ENCODE data around the gene ZBTB38.

Gene ZBTB38

DNA sequence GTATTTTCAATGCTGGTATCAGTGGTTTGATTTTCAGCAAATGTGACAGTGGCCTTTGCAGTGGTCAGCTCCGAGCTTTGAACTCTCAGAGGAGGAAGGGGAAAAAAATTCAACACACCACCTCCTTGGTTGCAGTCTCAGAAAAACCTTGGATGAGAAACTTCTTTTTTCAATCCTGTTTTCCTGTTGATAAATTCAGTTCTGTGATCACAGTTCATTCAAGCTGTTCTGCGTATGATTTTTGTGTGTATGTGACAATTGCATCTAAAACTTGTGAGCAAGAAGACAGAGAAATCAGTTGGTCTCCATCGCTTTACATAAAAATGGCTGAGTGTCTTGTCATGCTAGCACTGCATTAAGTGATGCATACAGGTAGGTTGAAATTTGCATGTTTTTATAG is 19.2 kb downstream of the ZBTB38 start:
- no peak for DNase-seq (ENCODE audit: low read depth)

GRCh38 chr3:141388395-141388794 is 20.1 kb downstream of the ZBTB38 start:
- DNase-seq (ENCODE audit: low read depth), result no peak

- no peak for DNase-seq (ENCODE audit: low read depth)
These were observed 20.7 kb downstream of the ZBTB38 start for GRCh38 chr3:141388823-141389621.

DNA sequence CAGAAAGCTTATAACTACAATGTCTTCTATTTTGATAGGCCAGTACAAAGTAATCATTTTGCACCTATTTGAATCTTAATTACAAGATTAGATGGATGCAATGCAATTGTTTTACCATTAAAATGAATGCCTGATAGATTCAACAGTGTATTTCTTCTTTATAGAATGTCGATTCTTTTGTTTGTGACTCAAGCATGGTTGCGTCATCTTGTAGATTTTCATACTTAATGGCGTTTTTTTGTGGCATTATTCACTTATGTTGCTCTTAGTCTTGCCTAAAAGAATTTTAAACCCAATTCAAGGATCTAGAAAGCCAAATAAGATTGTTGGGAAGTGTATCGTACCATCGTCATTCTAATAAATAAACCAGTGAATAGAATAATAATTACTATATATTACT is 21.4 kb downstream of the ZBTB38 start:
- DNase-seq (ENCODE audit: low read depth), result no peak

DNA sequence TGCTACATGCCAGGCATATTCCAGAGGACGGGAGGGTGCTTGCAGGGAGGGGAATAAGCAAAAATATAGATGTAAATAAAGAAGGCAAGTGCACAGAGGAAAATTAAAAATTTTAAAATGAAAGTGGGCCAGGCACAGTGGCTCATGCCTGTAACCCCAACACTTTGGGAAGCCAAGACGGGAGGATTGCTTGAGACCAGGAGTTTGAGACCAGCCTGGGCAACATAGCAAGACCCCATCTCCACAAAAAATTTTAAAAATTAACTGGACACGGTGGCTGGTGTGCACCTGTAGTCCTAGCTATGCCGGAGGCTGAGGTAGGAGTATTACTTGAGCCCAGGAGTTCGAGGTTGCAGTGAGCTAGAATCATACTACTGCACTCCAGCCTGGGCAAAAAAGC is 22.4 kb downstream of the ZBTB38 start:
- no peak for DNase-seq (ENCODE audit: low read depth)

DNA sequence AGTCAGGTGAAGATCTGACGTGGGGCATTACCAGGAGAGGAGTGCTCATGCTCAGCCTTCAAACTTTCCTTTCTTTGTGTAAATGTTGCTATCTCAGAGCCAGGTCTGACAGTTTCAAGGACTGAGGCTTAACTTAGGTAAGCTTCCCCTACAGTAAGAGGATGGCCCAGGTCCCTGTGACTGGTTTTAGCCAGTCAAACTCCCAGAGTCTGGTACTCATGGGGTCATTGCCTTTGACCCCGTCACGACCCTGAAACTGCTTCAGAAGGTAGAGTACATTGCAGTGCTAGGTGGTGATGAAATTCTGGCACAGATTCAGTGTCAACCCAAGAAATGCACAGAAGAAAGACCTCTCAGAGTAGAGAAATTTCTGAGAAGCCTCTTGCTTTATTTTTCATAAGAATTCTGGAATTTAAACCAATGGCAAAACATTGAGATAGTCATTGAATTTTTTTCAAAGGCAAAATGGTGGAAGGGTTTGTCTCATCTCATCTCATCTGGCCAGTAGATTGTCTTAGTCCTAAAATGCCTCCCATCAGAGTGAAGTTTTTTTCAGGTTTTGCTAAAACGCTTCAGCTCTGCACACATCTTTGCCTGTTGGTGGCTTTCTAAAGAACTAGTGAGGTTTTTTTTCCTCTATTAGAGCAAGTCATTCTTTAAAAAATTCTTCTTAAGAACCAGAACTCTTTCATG is 23.1 kb downstream of the ZBTB38 start:
- no peak for DNase-seq (ENCODE audit: low read depth)

DNA sequence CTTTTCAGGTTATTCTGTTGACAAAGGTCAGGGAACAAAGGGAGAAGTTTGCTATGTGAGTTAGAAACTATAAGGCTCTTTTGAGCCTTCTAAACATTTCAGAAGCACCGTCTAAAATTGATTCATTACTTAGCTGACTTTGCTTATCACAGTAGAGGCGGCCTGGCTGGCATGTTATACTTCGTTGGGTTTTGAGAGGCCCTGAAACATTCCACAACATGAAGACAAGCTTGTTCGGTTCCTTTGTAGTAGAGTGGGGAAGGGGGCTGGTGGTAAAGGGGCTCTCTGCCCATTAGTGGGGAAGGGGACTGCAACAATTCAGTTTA is 23.6 kb downstream of the ZBTB38 start:
- DNase-seq (ENCODE audit: low read depth), result no peak

DNA sequence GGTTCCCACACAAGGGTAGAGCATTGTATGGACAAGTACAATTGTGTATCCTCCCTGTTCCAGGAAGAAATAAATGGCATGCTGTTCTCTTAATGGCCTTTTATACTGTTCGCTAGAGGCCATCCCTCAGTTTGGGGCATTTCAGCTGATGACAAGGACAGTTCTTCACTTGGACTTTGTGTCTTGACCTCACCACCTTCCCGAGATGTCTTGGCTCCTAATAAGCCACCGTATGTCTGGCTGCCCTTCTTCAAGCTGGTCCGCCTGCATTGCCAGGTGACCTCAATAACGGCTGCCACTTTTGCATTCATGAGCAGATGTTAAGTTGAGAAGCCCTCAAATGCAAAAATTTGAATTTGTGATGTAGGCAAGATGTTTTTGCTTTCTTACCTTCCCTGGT is 24.1 kb downstream of the ZBTB38 start:
- no peak for DNase-seq (ENCODE audit: low read depth)

DNA sequence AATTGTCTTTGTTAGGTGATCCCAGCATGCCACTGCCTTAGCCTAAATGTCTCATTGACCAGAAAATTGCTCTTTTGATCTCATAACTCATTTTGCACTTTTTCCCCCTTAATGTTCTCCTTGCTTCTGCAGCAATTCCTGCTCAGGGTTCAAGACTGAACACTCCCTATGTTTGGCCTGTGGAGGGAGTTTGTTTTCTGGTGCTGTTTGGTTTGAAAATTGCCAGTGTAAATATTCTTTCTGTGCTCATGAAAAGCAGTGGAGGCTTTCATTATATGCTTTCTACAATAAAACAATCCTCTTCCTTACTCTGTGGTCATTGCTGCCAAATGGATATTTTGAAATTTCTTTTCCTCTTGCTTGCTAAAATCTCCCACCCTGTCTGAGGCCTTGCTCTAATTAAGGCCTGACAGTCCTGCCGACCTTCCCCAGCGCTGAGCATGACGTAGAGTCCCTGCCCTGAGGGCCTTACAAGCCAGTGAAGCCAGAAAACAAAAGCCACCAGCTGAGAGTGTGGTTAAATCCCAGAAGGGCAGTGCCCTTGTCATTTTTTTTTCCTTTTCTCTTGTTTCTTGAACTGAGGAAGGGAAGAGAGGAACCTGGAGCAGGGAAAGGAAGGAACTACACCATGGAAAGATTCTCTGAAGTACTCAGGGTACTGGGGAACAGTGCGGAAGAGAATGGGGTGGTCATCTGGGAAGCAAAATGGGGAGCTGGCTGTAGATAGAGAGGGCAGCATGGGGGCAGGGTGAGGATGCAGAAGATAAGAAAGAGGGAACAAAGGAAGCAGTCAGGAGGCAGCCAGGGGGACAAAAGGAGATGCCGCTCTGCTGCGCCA is 24.8 kb downstream of the ZBTB38 start:
- no peak for DNase-seq (ENCODE audit: low read depth)

- no peak for DNase-seq (ENCODE audit: low read depth)
These were observed 25.4 kb downstream of the ZBTB38 start for GRCh38 chr3:141393735-141394076.

DNA sequence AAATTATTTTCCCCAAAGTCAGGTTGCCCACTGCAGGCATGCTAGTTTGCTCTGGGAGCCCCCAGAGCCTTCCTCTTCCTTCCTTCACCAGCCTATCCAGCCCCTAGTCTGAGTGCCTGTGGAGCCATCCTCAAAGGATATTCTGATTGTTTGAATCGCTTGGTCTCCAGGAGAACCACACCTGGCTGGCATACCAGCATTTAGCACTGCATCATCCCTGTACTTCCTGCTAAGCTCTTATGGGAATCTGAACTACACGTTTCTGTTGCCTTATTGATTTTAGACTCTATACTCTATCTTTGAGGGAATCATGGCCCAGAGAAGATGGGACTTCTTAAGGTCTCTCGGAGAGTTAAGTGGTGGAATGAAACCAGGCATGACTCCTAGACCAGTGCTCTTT is 26.3 kb downstream of the ZBTB38 start:
- DNase-seq (ENCODE audit: low read depth), result no peak

- DNase-seq (ENCODE audit: low read depth), result no peak
These were observed 26.8 kb downstream of the ZBTB38 start for GRCh38 chr3:141395005-141395589.

DNA sequence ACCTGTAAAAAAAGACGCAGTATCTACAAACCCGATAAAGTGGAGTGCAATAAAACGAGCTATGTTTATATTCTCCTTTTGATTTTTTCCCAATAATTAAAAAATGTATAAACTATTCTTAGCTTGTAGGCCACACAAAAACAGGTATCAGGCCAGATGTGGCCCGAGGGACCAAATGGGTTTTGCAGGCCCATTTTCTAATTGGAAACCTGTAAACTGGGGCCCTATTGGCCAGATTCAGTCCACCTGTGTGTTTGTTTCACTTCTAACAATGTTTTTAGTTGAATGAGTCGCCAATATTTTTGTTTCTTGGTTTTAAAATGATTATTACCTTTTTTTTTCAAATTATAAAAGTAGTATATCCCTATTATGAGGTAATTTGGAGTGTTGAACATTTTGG is 29.7 kb downstream of the ZBTB38 start:
- no peak for DNase-seq (ENCODE audit: low read depth)

DNA sequence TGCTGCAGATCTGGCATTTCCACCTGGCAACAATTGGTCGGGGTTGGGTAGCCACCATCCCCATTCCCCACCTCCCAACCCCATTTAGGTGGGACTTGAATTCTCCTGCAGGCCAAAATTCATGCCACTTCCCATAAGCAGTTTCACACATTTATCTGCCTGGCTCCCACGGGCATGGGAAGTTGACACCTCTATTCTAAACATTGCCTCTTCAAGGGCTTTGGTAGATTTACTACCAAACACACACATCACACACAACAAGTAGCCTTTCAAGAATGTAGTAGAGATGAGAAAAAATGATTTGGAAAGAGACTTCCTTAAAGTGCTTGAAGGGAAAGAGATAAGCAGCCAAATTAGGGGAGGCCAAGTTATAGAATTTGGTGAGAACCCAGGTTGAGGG is 30.9 kb downstream of the ZBTB38 start:
- DNase-seq (ENCODE audit: low read depth), result no peak

DNA sequence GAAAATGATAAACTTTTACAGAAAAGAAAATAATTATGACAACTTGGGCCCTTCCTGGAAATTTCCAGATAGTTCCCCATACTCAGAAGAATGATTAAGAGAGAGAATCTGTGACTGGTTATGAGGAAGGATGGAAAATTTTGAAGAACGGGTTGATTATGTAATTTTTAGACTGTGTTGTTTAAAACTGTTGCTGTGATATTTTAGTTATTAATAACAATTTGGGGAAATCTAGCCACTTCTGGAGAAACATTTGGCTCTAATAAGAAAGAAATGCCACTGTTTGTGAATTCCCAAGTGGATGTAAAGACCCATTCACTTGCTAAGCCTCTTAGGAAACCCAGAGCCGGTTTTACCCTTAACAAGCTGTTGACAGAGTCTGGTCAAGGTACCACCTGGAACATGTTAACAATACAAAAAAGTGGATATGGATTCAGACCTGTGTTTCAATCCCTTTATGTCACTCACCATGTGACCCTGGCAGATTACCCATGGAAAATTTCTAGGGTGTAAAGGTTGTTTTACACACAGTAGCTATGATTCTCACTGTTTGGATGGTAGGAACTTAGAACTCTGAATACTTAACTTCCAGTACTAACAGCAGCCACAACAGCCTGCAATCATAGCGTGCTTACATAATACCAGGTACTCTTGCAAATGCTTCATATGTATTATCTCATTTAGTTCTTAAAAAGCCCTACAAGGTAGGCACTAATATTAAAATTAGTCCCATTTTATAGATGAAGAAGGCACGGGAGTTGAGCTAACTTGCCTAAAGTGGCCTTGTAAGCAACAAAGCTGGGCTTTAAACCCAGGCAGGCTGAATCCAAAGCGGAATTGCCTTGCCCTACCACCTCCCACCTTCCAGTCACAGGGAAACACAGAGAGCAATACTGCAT is 32.0 kb downstream of the ZBTB38 start:
- no peak for DNase-seq (ENCODE audit: low read depth)

GRCh38 chr3:141401095-141401494 is 32.8 kb downstream of the ZBTB38 start:
- DNase-seq (ENCODE audit: low read depth), result no peak

GRCh38 chr3:141401573-141402475 is 33.5 kb downstream of the ZBTB38 start:
- peak; percentile 39 for DNase-seq (ENCODE audit: low read depth)

- peak; percentile 19 for DNase-seq (ENCODE audit: low read depth)
These were observed 34.3 kb downstream of the ZBTB38 start for GRCh38 chr3:141402476-141403171.

DNA sequence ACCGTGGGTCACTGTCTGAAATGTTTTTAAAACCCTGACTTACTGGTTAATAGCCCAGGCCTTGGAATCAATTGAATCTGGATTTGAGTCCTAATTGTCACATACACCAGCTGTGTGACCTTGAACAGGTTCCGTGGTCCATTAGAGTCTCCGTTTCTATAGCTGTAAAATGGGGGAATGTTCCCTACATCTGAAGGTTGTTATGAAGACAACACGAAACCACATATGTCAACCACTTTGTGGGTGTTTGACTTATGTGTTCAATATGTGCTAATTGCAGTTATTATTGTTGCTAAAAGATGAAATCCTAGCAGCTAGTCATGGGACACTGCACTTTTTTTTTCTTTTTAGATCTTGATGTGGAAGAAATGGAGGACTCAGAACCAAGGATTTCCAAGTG is 35.3 kb downstream of the ZBTB38 start:
- no peak for DNase-seq (ENCODE audit: low read depth)

DNA sequence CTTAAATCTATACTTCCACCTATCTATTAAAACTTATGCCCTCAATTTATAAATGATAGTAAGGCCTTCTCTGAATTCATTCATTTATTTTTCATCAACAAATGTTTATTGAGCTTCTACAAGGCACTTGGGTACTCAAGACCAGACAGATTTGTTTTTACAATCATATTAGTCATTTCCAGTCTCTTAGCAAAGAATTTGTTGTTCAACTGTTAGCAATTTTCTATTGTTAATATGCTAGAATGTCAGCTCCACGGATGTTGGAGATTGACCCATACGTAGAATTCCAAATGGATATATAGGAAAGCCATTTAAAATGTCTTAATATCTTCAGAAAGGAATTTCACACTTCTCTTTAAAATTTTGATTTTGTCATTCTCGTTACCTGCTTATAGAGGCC is 36.7 kb downstream of the ZBTB38 start:
- DNase-seq (ENCODE audit: low read depth), result no peak

All from T-helper 22 cell (primary cell).